ENCODE results near the gene GALNT2.

- TF ChIP-seq POLR2A (IDR thresholded peaks at IDR 0.05; ENCODE audit: low read length) (no peak), GATA1 (IDR thresholded peaks at IDR 0.05; ENCODE audit: low read depth, low read length) (no peak)
Observed at GRCh38 chr1:230306169-230306568, 239.1 kb downstream of the GALNT2 start.
